Lower leg skin (tissue), 4 donors: ENCODE measurements around the gene PDCD2. TPM values are rescaled to one million over a fixed set of nuclear protein-coding genes. Genes with fewer than 3 reads are reported as not detected.

Experiments used
- DNase-seq, 2 donors: peaks; one replicate each; pipeline ENCODE4 v3.0.0-alpha.2; 2019; ENCODE audit warnings: low spot score in 2 of 2
- H3K4me3 ChIP-seq: fragments of 200-600 bp; sonication (generic); 2 replicates; pipeline ENCODE4 v1.5.1; 2017; ENCODE audit warnings: mild to moderate bottlenecking, low read depth; ENCODE audit not compliant: poor library complexity, severe bottlenecking
- CTCF ChIP-seq, 3 donors: fragments of 450-650 bp; IDR thresholded peaks; one replicate each; pipeline ENCODE4 v1.5.1; 2016; ENCODE audit warnings: antibody characterized with exemption in 3 of 3, mild to moderate bottlenecking in 3 of 3, moderate library complexity in 2 of 3
- POLR2A ChIP-seq, 2 donors: fragments of 450-650 bp; IDR thresholded peaks; one replicate each; pipeline ENCODE4 v1.6.1; 2016 to 2017; ENCODE audit warnings: antibody characterized with exemption in 2 of 2, mild to moderate bottlenecking in 1 of 2, moderate library complexity in 1 of 2
- WGBS, 2 donors: methylation state at CpG; one replicate each; pipeline ENCODE4 v1.1.5; 2018; 5-methylcytosine and 5-hydroxymethylcytosine counted together
- intact Hi-C: fragments of 100-400 bp; cut with DNase I; formaldehyde crosslinking; loops from one replicate; pipeline ENCODE4 v1.15.0; 2023; ENCODE audit warnings: low total_unique reads
- total RNA-seq, 4 donors: library from RNA; depleted of rRNA; stranded (reverse); fragments of >200 nt; gene quantifications; one replicate each; pipeline ENCODE4 v1.1.0, GENCODE V29; 2016

PDCD2 gene
- total RNA-seq, 4 donors from 2014 or later, result 62.0 to 86.3 (median 75.6) TPM

DNA sequence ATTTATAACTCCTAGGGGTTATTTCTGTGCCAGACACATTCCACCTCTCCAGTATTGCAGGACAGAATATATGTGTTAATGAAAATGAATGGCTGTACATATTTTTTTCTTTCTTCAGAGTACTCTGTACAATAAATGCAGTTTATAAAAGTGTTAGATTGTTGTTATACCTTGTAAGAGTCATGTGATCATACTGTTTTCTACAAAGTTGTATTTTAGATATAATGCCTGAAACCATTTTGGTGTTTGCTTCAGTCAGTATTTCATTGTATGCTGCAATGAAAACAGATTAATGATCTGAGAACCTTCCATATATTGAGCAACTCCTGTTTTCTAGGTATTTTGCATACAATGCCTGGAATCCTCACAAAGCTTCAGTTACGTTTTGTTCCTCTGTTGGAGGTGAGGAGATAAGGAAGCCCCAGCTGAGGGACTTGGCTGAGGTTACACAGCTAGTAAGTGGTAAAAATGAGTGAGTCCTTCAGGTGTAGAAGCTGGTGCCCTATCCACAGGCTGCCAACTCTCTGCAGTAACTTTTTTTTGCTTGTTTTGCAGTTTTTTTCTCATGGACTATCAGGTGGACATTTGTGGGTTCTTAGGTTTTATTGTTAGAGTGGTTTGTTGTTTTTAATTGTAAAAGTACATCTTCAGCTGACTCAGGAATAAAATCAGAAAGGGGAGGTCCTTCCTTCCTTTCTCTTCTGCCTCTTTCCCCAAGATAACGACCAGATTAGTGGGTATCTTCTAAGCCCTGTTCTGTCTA lies 11.6 kb downstream of the PDCD2 start:
- intact Hi-C loops, result no loop called here
- DNase-seq, result no peak

GRCh38 chr6:170564936-170565530 lies 19.4 kb downstream of the PDCD2 start:
- WGBS, 2 donors, result 96 to 98% methylated on average over 8 of the region's 8 CpGs
- no peak for DNase-seq
- intact Hi-C loops, result no loop called here
- no peak overlapping the region for H3K4me3 ChIP-seq
- no peak for TF ChIP-seq POLR2A (IDR thresholded peaks at IDR 0.05)
- no peak for TF ChIP-seq CTCF (IDR thresholded peaks at IDR 0.05)

More for the DNA sequence above, 11.6 kb downstream of the PDCD2 start:
- WGBS, 2 donors, result 77 to 82% methylated on average over 2 of the region's 2 CpGs
- no peak for TF ChIP-seq CTCF (IDR thresholded peaks at IDR 0.05)
- TF ChIP-seq POLR2A (IDR thresholded peaks at IDR 0.05), result no peak
- H3K4me3 ChIP-seq, result no peak overlapping the region

- DNase-seq, result no peak
- intact Hi-C loops, result no loop called here
- TF ChIP-seq CTCF (IDR thresholded peaks at IDR 0.05) (no peak), POLR2A (IDR thresholded peaks at IDR 0.05) (no peak)
- 80 to 82% methylated on average over 4 of the region's 4 CpGs for WGBS, 2 donors
- no peak overlapping the region for H3K4me3 ChIP-seq
Observed at GRCh38 chr6:170561555-170561954, 22.9 kb downstream of the PDCD2 start.

- TF ChIP-seq POLR2A (IDR thresholded peaks at IDR 0.05), result no peak
- TF ChIP-seq CTCF (IDR thresholded peaks at IDR 0.05), result no peak
- intact Hi-C loops, result no loop called here
- WGBS, 2 donors, result 52 to 53% methylated on average over 3 of the region's 3 CpGs
- no peak for DNase-seq
- no peak overlapping the region for H3K4me3 ChIP-seq
Observed at GRCh38 chr6:170555305-170555704, 29.1 kb downstream of the PDCD2 start.

DNA sequence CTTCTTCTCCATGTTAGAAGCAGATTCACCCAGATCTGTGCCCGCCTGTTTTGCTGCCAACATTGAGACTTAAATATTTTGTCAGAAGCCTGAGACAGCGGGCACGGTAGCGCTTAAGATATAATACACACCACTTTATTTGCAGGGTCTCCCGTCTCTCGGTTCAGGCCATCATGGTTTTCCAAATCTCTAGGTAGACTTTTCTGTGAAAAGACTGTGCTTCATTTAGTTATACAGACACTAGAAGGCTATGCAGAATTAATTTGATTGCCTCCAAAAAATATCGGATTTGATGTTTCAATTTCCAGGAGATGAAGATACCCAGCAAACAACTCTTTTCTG lies 29.7 kb downstream of the PDCD2 start:
- H3K4me3 ChIP-seq, result peak overlapping the region; percentile 99
- intact Hi-C loops, result no loop called here
- TF ChIP-seq CTCF (IDR thresholded peaks at IDR 0.05) (no peak), POLR2A (IDR thresholded peaks at IDR 0.05) (no peak)
- no peak for DNase-seq
- WGBS, 2 donors, result 0 to 1% methylated on average over 7 of the region's 7 CpGs
